Hematopoietic multipotent progenitor cell treated with erythropoietin and hydrocortisone succinate and interleukin-3 and kit ligand, for 17 days (in vitro differentiated cells): ENCODE results near the gene ATP7A.
A peak's percentile ranks its signal among the peaks of the same experiment; 100 is the strongest.

Source experiments
- DNase-seq: peaks from one replicate; pipeline ENCODE4 v3.0.0-alpha.2; 2015; ENCODE audit warnings: low spot score

The ATP7A gene

GRCh38 chrX:77945910-77946545 is 35.5 kb downstream of the ATP7A start:
- DNase-seq = no peak

GRCh38 chrX:77946571-77946970 is 36.1 kb downstream of the ATP7A start:
- no peak for DNase-seq

DNA sequence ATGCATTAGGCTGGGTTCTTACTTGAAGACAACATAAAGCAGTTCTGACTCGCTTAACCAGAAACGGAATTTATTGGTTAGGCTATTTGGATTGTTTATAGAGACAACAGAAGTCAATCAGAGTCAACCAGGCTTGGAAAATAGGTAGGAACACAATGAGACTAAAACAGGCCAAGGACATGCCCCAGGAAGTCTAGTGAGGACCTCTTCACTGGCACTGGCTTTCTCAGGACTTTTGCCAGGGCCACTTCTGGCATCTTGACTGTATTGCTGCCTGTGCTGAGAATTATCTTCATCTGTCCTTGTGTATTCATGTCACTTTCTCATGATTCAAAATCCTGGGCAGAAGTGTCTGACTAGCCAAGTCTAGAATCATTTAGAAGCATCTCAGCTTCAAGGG is 39.3 kb downstream of the ATP7A start:
- DNase-seq = no peak

GRCh38 chrX:77952173-77952572 is 41.7 kb downstream of the ATP7A start:
- DNase-seq = no peak

- peak; percentile 21 for DNase-seq
These were observed 42.8 kb downstream of the ATP7A start for GRCh38 chrX:77953302-77953701.

GRCh38 chrX:77953708-77954107 is 43.2 kb downstream of the ATP7A start:
- no peak for DNase-seq

DNA sequence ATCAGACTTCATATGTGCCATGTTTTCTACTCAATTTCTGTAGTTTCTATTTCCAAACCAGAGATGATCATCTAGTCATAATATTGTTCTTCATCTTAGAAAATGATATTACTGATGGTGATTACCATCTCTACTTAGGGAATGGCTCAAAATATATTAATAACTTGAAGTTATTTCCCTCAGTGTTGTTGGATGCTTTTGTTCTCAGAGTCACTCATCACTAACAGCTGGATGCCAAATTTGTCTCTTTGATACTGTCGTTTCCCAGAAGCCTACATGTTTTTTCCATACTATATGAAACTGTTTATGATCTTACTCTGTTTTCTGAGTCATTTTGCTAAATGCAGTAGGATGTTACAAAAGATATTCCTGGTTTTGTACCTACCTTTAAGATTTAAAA is 50.1 kb downstream of the ATP7A start:
- no peak for DNase-seq

GRCh38 chrX:77961063-77961462 is 50.6 kb downstream of the ATP7A start:
- DNase-seq = no peak

DNA sequence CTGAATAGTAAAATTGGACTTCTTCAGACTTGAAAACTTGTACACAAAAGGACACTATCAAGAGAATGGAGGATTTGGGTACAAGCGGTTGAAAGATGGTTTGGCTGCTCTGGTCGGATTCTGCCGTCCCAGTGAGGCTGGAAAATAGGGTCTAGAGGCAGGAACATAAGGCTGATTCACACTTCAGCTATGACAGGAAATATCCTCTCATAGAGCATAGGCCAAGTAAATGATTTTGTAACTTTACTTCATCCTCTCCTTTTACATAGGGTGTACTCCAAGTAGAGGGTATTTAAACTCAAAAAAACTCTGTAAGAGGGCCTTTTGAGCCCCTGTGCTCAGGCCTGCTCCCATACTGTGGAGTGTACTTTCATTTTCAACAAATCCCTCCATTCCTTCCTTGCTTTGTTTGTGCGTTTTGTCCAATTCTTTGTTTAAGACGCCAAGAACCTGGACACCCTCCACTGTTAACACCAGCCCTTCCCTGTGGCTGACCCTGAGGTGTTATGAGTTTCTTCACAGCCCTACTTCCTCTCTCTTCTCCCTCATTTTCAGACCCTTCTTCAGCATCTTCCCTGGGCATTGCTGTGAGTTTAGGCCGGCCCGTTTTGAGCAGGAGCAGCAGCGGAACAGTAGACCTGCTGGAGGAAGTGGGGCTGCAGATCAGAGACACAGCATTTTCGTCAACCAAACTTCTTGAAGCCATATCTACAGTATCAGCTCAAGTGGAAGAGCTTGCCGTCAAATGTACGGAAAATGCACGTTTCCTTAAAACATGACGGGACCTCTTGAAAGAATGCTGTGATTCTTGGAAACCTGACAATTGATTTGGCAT is 51.8 kb downstream of the ATP7A start:
- DNase-seq = no peak

DNA sequence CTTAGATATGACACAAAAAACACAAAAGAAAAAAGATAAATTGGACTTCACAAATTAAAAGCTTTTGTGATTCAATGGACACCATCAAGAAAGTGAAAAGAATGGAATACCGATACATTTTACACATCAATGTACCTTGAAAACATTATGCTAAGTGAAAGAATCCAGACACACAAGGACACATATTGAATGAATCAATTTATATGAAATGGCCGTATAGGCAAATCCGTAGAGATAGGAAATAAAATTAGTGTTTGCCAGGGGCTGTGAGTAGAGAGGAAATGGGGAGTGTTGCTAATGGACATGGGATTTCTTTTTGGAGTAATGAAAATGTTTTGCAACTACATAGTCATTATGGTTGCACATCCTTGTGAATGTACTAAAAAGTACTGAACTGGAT is 55.9 kb downstream of the ATP7A start:
- no peak for DNase-seq

DNA sequence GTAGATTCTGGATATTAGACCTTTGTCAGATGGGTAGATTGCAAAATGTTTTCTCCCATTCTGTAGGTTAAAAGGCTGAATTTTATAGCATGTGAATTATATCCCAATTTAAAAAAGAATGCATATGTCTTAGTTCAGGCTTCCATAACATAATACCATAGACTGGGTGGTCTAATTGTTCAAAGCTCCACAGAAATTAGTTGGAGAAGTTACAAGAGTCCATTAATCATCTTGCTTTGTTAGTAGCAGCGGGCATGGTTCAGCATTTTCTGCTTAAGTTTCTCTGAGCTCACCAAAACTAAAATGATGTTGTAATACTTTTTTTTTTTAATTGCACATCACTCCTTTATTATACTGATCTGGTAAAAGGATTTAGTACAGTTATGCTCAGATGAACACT is 57.1 kb downstream of the ATP7A start:
- no peak for DNase-seq

- no peak for DNase-seq
These were observed 59.0 kb downstream of the ATP7A start, which contains the start of gene PGAM4 for GRCh38 chrX:77969538-77969937. PGAM4 (minus strand) TSS chrX:77969638; CDS start chrX:77969638, 0 bp downstream.

DNA sequence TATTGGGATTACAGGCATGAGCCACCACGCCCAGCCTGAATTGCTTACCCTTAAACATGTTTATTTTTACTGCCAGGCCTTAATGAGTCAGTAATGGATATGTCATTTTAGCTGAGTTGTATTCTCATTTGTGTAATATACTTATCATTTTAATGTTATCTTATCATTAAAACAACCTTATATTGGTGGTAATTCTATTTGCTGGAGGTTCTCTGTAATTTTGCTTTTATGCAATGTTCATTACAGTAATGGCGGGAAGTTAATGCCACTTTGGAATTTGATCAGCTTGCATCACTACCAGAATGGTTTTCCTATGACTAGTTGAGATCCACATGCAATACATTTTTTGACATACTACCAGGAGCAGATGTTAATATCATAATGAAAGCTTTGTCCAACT is 65.3 kb downstream of the ATP7A start:
- no peak for DNase-seq

- DNase-seq = no peak
These were observed 66.6 kb downstream of the ATP7A start for GRCh38 chrX:77977095-77977494.

GRCh38 chrX:77977518-77977917 is 67.0 kb downstream of the ATP7A start:
- no peak for DNase-seq

DNA sequence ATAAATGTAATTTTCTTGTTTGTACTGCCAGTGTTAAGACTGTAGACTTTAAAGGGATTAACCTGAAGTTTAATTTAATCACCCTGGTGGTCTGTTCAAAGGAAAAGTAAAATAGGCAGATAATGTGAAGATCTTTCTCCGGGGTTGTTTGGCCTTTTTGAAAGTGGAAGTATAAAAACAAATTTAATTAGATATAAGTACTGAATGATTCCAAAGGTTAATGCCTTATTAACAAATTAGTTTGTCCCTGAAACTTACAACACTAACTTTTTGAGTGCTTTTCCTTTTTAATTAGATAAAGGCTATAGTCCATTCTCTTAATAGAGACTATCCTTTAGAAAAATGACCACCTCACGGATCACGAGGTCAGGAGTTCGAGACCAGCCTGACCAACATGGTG is 69.4 kb downstream of the ATP7A start:
- DNase-seq = no peak

DNA sequence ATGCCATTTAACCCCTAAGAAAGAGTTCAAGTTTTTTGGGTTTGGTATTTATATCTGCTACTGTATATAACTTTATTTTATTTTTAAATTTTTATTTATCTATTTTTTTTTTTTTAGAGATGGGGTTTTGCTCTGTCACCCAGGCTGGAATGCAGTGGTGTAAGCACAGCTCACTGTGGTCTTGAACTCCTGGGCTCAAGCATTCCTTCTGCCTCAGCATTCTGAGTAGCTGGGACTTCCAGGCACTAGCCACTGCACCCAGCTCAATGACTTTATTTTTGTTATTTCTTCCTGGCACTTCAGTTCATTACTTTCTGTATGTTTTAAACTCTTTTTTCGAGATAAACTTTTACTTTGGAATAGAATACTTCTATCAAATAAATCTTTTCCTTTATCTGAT is 101.4 kb downstream of the ATP7A start:
- no peak for DNase-seq

DNA sequence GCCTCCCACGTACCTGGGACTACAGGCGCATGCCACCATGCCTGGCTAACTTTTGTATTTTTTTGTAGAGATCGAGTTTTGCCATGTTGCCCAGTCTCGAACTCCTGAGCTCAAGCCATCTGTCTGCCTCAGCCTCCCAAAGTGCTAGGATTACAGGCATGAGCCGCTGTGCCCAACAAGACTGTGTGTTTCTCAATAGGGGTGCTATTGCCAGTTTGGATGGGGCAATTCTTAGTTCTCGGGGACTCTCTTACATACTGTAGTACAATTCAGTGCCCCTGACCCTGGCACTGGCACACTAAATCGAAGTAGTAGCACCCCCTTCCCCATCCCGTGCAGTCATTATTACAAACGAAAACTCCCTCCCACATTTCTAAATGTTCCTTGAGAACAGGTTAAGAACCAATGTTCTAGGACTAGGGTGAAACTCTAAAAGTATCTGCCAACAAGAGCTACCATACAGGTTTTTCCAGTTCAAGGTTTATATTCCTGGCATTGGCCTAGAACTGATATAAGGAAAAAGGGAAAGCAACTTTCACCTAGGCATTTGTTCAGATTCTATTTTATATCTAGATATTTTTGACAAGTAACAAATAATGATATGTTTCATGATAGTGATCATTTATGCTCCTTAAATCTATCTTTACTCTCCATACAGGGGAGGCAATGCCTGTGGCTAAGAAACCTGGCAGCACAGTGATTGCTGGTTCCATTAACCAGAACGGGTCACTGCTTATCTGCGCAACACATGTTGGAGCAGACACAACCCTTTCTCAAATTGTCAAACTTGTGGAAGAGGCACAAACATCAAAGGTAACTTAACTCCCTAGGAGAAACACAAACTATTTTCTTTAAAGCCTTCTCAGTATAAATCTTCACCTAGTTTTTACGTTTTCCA is 109.3 kb downstream of the ATP7A start:
- DNase-seq = no peak

GRCh38 chrX:78024349-78025059 is 114.0 kb downstream of the ATP7A start:
- peak; percentile 83 for DNase-seq

DNA sequence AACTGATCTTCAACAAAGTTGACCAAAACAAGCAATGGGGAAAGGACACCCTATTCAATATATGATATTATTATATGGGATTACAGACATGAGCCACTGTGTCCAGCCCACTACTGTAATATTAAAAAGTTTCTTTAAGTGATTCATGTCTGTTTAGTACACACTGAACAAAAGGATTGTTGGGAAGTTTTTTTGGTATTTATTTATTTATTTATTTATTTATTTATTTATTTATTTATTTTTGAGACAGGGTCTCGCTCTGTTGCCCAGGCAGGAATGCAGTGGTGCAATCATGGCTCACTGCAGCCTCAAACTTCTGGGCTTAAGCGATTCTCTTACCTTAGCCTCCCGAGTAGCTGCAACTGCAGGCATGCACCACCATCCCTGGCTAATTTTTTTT is 117.3 kb downstream of the ATP7A start:
- DNase-seq = no peak

DNA sequence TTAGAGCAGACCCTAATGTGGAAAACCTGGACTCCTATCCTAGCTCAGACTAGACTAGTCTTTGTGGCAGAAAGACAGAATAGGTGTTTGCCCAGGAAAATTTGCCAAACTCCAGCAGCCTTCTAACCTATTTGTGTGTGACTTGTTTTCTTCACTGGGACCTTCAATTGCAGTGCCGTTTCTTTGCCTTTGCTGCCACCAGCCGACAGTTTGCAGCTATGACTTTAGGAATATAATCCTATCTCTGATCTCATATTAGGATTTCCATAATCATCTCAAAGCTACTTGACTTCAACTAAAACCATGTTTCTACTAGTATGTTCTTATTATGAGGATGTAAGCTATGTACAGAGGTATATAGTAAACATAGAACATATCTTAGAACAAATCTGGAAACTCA is 119.2 kb downstream of the ATP7A start:
- peak; percentile 57 for DNase-seq

DNA sequence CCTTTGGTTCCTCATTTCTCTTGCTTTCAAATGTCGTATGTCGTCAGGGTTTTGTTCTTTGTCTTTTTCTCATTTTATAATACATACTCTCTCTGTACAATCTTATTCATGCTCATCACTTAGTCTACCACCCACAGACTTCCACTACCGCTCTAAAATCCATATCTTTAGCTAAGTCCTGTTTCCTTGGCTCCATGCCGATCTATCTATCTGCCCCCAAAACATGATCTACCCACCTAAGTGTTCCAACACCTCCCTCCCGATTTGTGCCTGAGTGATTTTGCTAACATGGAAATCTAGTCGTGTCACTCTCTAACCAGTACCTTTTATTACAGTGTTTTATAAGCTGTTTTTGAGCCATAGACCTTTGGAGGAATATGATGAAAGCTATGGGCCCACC is 124.6 kb downstream of the ATP7A start:
- no peak for DNase-seq
